GM23248 (cell line): ENCODE results near the gene DNASE1L2. TPM values are rescaled to one million over a fixed set of nuclear protein-coding genes. Genes with fewer than 3 reads are reported as not detected.

Experiments
- DNase-seq: peaks from one replicate; pipeline ENCODE4 v3.0.0-alpha.2; 2015
- H2AFZ ChIP-seq: fragments of 200-600 bp; sonication (generic); 2 replicates; pipeline ENCODE4 v1.6.1; 2016; ENCODE audit warnings: antibody characterized with exemption
- H3F3A ChIP-seq: fragments of 200-600 bp; sonication (generic); 2 replicates; pipeline ENCODE4 v1.6.1; 2016; ENCODE audit warnings: mild to moderate bottlenecking, antibody characterized with exemption, mixed run types; ENCODE audit not compliant: insufficient read depth
- H3K27ac ChIP-seq: fragments of 200-600 bp; sonication (generic); 2 replicates; pipeline ENCODE4 v1.5.1; 2016; ENCODE audit warnings: mild to moderate bottlenecking
- H3K27me3 ChIP-seq: fragments of 200-600 bp; sonication (generic); replicated peaks from 2 replicates; pipeline ENCODE4 v1.6.1; 2016; ENCODE audit warnings: mild to moderate bottlenecking; ENCODE audit not compliant: insufficient read depth
- H3K36me3 ChIP-seq: fragments of 200-600 bp; sonication (generic); 2 replicates; pipeline ENCODE4 v1.6.1; 2016; ENCODE audit warnings: low read depth, mild to moderate bottlenecking
- H3K4me1 ChIP-seq: fragments of 200-600 bp; sonication (generic); 2 replicates; pipeline ENCODE4 v1.6.1; 2016; ENCODE audit warnings: mild to moderate bottlenecking; ENCODE audit not compliant: insufficient read depth
- H3K4me2 ChIP-seq: fragments of 200-600 bp; sonication (generic); one replicate; pipeline ENCODE4 v1.6.1; 2016; ENCODE audit warnings: mild to moderate bottlenecking; ENCODE audit not compliant: unreplicated experiment
- H3K4me3 ChIP-seq: fragments of 200-600 bp; sonication (generic); 2 replicates; pipeline ENCODE4 v1.5.1; 2016; ENCODE audit warnings: mild to moderate bottlenecking
- H3K79me2 ChIP-seq: fragments of 200-600 bp; sonication (generic); 2 replicates; pipeline ENCODE4 v1.6.1; 2016; ENCODE audit warnings: mild to moderate bottlenecking; ENCODE audit not compliant: insufficient read depth
- H3K9ac ChIP-seq: fragments of 200-600 bp; sonication (generic); 2 replicates; pipeline ENCODE4 v1.6.1; 2016; ENCODE audit warnings: mild to moderate bottlenecking
- H3K9me2 ChIP-seq: fragments of 200-600 bp; sonication (generic); 2 replicates; pipeline ENCODE4 v1.6.1; 2016; ENCODE audit warnings: mixed run types, mild to moderate bottlenecking, moderate library complexity; ENCODE audit not compliant: insufficient read depth
- H3K9me3 ChIP-seq: fragments of 200-600 bp; sonication (generic); one replicate; pipeline ENCODE4 v1.6.1; 2017; ENCODE audit warnings: low read depth
- H4K20me1 ChIP-seq: fragments of 200-600 bp; sonication (generic); 2 replicates; pipeline ENCODE4 v1.6.0; 2016; ENCODE audit not compliant: insufficient read depth
- EZH2 ChIP-seq: fragments of 200-600 bp; sonication (generic); IDR thresholded peaks from 2 replicates; pipeline ENCODE4 v1.6.1; 2018; ENCODE audit warnings: antibody characterized with exemption, mild to moderate bottlenecking; ENCODE audit not compliant: insufficient read depth, poor library complexity, severe bottlenecking
- EZH2phosphoT487 ChIP-seq: fragments of 200-600 bp; sonication (generic); IDR thresholded peaks from 2 replicates; pipeline ENCODE4 v1.6.1; 2018; ENCODE audit warnings: antibody characterized with exemption, moderate library complexity, mild to moderate bottlenecking, low read depth; ENCODE audit not compliant: insufficient read depth
- WGBS, 2 experiments: methylation state at CpG; one replicate each; pipeline ENCODE4 v1.1.6; 2015 to 2017; ENCODE audit warnings: low lambda C conversion rate in 2 of 2, low coverage in 1 of 2; ENCODE audit errors: missing lambda C conversion rate in 2 of 2; 5-methylcytosine and 5-hydroxymethylcytosine counted together
- in situ Hi-C: fragments of 300-500 bp; cut with MboI; formaldehyde crosslinking; loops from 2 replicates; pipeline ENCODE4 v1.15.0; 2020
- polyA plus RNA-seq: library from polyadenylated mRNA; unstranded; fragments of >200 nt; fragmentation: Nextera tagmentation; extraction: Ambion mirVana; gene quantifications from 2 replicates; pipeline ENCODE4 v1.2.1, GENCODE V29; 2016
- total RNA-seq: library from RNA; depleted of rRNA; stranded (reverse); fragments of >200 nt; shearing (Covaris generic); gene quantifications from 2 replicates; pipeline ENCODE4 v1.2.3, GENCODE V29; 2014

DNASE1L2 gene
- total and polyA plus RNA-seq, 2 experiments from 2014 or later, result 0.89 TPM; not detected in 1

GRCh38 chr16:2246301-2246885 lies 10.1 kb downstream of the DNASE1L2 start:
- H3K36me3 ChIP-seq, result peaks cover 12% of the 10 kb centered on the region; the same call in 1 of the 2 replicates
- 91 to 93% methylated on average over 18 of the region's 18 CpGs for WGBS, 2 experiments

GRCh38 chr16:2250652-2251295 lies 14.5 kb downstream of the DNASE1L2 start:
- H3K9me2 ChIP-seq, result no peaks in the 10 kb centered on the region
- H3K27ac ChIP-seq, result peak overlapping the region; percentile 73
- 3 to 6% methylated on average over 26 to 34 of the region's 35 CpGs for WGBS, 2 experiments
- H3K9ac ChIP-seq, result peak overlapping the region; percentile 90
- peak; percentile 50 for DNase-seq
- H3F3A ChIP-seq, result peaks cover 22% of the 10 kb centered on the region
- H3K27me3 ChIP-seq, result no peaks in the 10 kb centered on the region
- peak overlapping the region; percentile 92 for H3K4me3 ChIP-seq
- H3K4me2 ChIP-seq, result peak overlapping the region; percentile 97
- H3K4me1 ChIP-seq, result peaks cover 14% of the 10 kb centered on the region; the same call in 1 of the 2 replicates
- peak overlapping the region; percentile 86 for H2AFZ ChIP-seq
- no peaks in the 10 kb centered on the region for H3K9me3 ChIP-seq
- 0 out of 2 replicates have a peak, but pooled peaks cover 3% of the 10 kb centered on the region for H4K20me1 ChIP-seq
- no peak for TF ChIP-seq EZH2phosphoT487
- no peak for TF ChIP-seq EZH2
- peaks cover 20% of the 10 kb centered on the region for H3K36me3 ChIP-seq
- in situ Hi-C loops, result no loop called here
- peaks cover 50% of the 10 kb centered on the region for H3K79me2 ChIP-seq

More at GRCh38 chr16:2246301-2246885, 10.1 kb downstream of the DNASE1L2 start:
- H3K4me2 ChIP-seq, result no peak overlapping the region
- no peaks in the 10 kb centered on the region for H3F3A ChIP-seq
- peaks cover 41% of the 10 kb centered on the region for H3K79me2 ChIP-seq
- H3K27ac ChIP-seq, result no peak overlapping the region
- H3K27me3 ChIP-seq, result no peaks in the 10 kb centered on the region
- no peaks in the 10 kb centered on the region for H4K20me1 ChIP-seq
- no peak overlapping the region for H3K9ac ChIP-seq
- in situ Hi-C loops, result no loop called here
- H3K4me1 ChIP-seq, result peaks cover 9% of the 10 kb centered on the region; the same call in 1 of the 2 replicates
- no peaks in the 10 kb centered on the region for H3K9me3 ChIP-seq
- no peak overlapping the region for H3K4me3 ChIP-seq
- H3K9me2 ChIP-seq, result no peaks in the 10 kb centered on the region
- TF ChIP-seq EZH2, result no peak
- TF ChIP-seq EZH2phosphoT487, result no peak
- no peak overlapping the region for H2AFZ ChIP-seq
- no peak for DNase-seq

GRCh38 chr16:2251296-2252111 lies 15.3 kb downstream of the DNASE1L2 start, which contains the start of gene ECI1:
TSS of gene ECI1 (minus strand) at chr16:2251587. CDS start at chr16:2251566, 21 bp downstream.
- peaks cover 27% of the 10 kb centered on the region for H3K36me3 ChIP-seq
- H4K20me1 ChIP-seq, result 0 out of 2 replicates have a peak, but pooled peaks cover 3% of the 10 kb centered on the region
- peak within 1 kb of the TSS; percentile 97 for H3K4me2 ChIP-seq
- no peaks in the 10 kb centered on the region for H3K27me3 ChIP-seq
- peak within 1 kb of the TSS; percentile 73 for H3K27ac ChIP-seq
- no peaks in the 10 kb centered on the region for H3K9me2 ChIP-seq
- WGBS, 2 experiments, result 4 to 5% methylated on average over 50 to 53 of the region's 88 CpGs
- H2AFZ ChIP-seq, result peak within 1 kb of the TSS; percentile 86
- peak; percentile 98 for DNase-seq
- no peaks in the 10 kb centered on the region for H3K9me3 ChIP-seq
- peaks cover 14% of the 10 kb centered on the region; the same call in 1 of the 2 replicates for H3K4me1 ChIP-seq
- peaks cover 28% of the 10 kb centered on the region for H3F3A ChIP-seq
- H3K9ac ChIP-seq, result peak within 1 kb of the TSS; percentile 90
- H3K4me3 ChIP-seq, result peak within 1 kb of the TSS; percentile 92
- in situ Hi-C loops, result no loop called here
- TF ChIP-seq EZH2phosphoT487 (no peak), EZH2 (no peak)
- H3K79me2 ChIP-seq, result peaks cover 58% of the 10 kb centered on the region

GRCh38 chr16:2252806-2253148 lies 16.5 kb downstream of the DNASE1L2 start:
- no peak overlapping the region for H3K9ac ChIP-seq
- peaks cover 38% of the 10 kb centered on the region for H3K36me3 ChIP-seq
- H3K4me2 ChIP-seq, result no peak overlapping the region
- peaks cover 59% of the 10 kb centered on the region for H3K79me2 ChIP-seq
- H3K4me1 ChIP-seq, result peaks cover 14% of the 10 kb centered on the region; the same call in 1 of the 2 replicates
- H3K9me3 ChIP-seq, result no peaks in the 10 kb centered on the region
- H3K27me3 ChIP-seq, result no peaks in the 10 kb centered on the region
- peaks cover 32% of the 10 kb centered on the region for H3F3A ChIP-seq
- in situ Hi-C loops, result no loop called here
- no peak for TF ChIP-seq EZH2phosphoT487
- no peaks in the 10 kb centered on the region for H3K9me2 ChIP-seq
- 98 to 99% methylated on average over 7 of the region's 7 CpGs for WGBS, 2 experiments
- 0 out of 2 replicates have a peak, but pooled peaks cover 3% of the 10 kb centered on the region for H4K20me1 ChIP-seq
- no peak overlapping the region for H2AFZ ChIP-seq
- H3K27ac ChIP-seq, result peak overlapping the region; percentile 73
- no peak for DNase-seq
- H3K4me3 ChIP-seq, result no peak overlapping the region
